Measurements from ENCODE around the gene IL7R. TPM values are rescaled to one million over a fixed set of nuclear protein-coding genes. Genes with fewer than 3 reads are reported as not detected.
"Not testable (repeated sequence)": the region's sequence is repeated elsewhere in the genome, so short reads cannot be mapped to it uniquely, and the experiment has no call there.

Gene IL7R
- total RNA-seq, 1 donor from 2014 or later, result 6.6 TPM

GRCh38 chr5:35832762-35833161 lies 23.9 kb upstream of the IL7R start:
- DNase-seq (ENCODE audit: low spot score in 2 of 2), result no peak
- TF ChIP-seq, protein P1, sequence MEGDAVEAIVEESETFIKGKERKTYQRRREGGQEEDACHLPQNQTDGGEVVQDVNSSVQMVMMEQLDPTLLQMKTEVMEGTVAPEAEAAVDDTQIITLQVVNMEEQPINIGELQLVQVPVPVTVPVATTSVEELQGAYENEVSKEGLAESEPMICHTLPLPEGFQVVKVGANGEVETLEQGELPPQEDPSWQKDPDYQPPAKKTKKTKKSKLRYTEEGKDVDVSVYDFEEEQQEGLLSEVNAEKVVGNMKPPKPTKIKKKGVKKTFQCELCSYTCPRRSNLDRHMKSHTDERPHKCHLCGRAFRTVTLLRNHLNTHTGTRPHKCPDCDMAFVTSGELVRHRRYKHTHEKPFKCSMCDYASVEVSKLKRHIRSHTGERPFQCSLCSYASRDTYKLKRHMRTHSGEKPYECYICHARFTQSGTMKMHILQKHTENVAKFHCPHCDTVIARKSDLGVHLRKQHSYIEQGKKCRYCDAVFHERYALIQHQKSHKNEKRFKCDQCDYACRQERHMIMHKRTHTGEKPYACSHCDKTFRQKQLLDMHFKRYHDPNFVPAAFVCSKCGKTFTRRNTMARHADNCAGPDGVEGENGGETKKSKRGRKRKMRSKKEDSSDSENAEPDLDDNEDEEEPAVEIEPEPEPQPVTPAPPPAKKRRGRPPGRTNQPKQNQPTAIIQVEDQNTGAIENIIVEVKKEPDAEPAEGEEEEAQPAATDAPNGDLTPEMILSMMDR (IDR thresholded peaks at IDR 0.05), result no peak
- no peaks in the 10 kb centered on the region for H3K9me3 ChIP-seq
- no peak overlapping the region for H3K4me3 ChIP-seq
- intact Hi-C loops (cut with DNase I), result no loop called here
- no peaks in the 10 kb centered on the region for H3K27me3 ChIP-seq
- no peak overlapping the region for H3K27ac ChIP-seq
- no peaks in the 10 kb centered on the region for H3K4me1 ChIP-seq
- no peaks in the 10 kb centered on the region for H3K36me3 ChIP-seq

GRCh38 chr5:35833224-35833623 lies 23.5 kb upstream of the IL7R start:
- no peak overlapping the region for H3K4me3 ChIP-seq
- no peaks in the 10 kb centered on the region for H3K9me3 ChIP-seq
- H3K27ac ChIP-seq, result no peak overlapping the region
- no peaks in the 10 kb centered on the region for H3K27me3 ChIP-seq
- TF ChIP-seq, protein P1 (IDR thresholded peaks at IDR 0.05), result no peak
- intact Hi-C loops (cut with DNase I), result no loop called here
- no peaks in the 10 kb centered on the region for H3K4me1 ChIP-seq
- no peaks in the 10 kb centered on the region for H3K36me3 ChIP-seq
- no peak for DNase-seq (ENCODE audit: low spot score in 2 of 2)

GRCh38 chr5:35835796-35836742 lies 20.6 kb upstream of the IL7R start:
- intact Hi-C loops (cut with DNase I), result no loop called here
- Histone ChIP-seq H3K36me3 (no peaks in the 10 kb centered on the region), H3K27ac (no peak overlapping the region), H3K27me3 (no peaks in the 10 kb centered on the region), H3K4me3 (no peak overlapping the region), H3K9me3 (no peaks in the 10 kb centered on the region), H3K4me1 (no peaks in the 10 kb centered on the region)
- TF ChIP-seq, protein P1 (IDR thresholded peaks at IDR 0.05), result no peak
- no peak for DNase-seq (ENCODE audit: low spot score in 2 of 2)

DNA sequence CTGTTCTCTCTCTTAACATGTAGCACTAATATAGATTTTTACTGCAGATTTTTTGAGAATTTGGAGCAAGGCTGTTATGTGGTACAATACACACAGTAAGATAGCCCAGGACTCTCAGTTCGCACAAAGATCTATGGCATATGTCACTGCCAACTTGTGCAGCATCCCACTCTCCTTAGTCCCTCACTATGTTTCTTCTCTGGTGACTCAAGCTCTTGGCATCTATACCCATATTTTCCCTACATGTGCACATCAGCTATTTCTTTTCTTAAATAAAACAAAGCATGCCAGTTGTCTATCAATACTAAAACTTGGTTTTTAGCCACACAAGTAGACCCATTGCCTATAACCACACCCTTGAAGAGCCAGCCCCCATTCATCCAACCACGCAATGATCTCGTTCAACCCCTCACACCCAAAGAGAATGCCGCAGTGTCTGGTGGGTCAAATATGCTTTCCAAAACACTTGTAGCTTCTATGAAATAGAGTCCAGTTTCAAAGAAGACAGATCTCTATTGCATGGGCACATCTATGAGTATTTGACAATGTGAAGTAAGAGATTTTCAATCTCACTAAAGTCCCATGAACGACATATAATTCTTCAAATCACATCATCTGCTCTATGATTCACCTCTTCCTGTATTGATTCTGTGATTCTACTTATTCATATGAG lies 18.2 kb upstream of the IL7R start:
- intact Hi-C loops (cut with DNase I), result no loop called here

GRCh38 chr5:35842856-35843255 lies 13.8 kb upstream of the IL7R start:
- TF ChIP-seq, protein P1 (IDR thresholded peaks at IDR 0.05), result no peak
- Histone ChIP-seq H3K9me3 (no peaks in the 10 kb centered on the region), H3K36me3 (no peaks in the 10 kb centered on the region), H3K27ac (no peak overlapping the region), H3K4me1 (no peaks in the 10 kb centered on the region), H3K27me3 (no peaks in the 10 kb centered on the region), H3K4me3 (no peak overlapping the region)
- intact Hi-C loops (cut with DNase I), result no loop called here
- no peak for DNase-seq (ENCODE audit: low spot score in 2 of 2)

More for the DNA sequence above, 18.2 kb upstream of the IL7R start:
- no peaks in the 10 kb centered on the region for H3K4me1 ChIP-seq
- no peaks in the 10 kb centered on the region for H3K36me3 ChIP-seq
- no peaks in the 10 kb centered on the region for H3K27me3 ChIP-seq
- H3K27ac ChIP-seq, result no peak overlapping the region
- no peaks in the 10 kb centered on the region for H3K9me3 ChIP-seq
- no peak for DNase-seq (ENCODE audit: low spot score in 2 of 2)
- TF ChIP-seq, protein P1 (IDR thresholded peaks at IDR 0.05), result no peak
- H3K4me3 ChIP-seq, result no peak overlapping the region

GRCh38 chr5:35845508-35845907 lies 11.2 kb upstream of the IL7R start:
- H3K4me1 ChIP-seq; intact Hi-C loops (cut with DNase I): not testable (repeated sequence)

More at GRCh38 chr5:35845508-35845907, 11.2 kb upstream of the IL7R start:
- not testable (repeated sequence) for H3K9me3 ChIP-seq; H3K27ac ChIP-seq; H3K4me3 ChIP-seq; DNase-seq (ENCODE audit: low spot score in 2 of 2); H3K36me3 ChIP-seq; H3K27me3 ChIP-seq
